ENCODE results near the gene MGAT4A.
A peak's percentile ranks its signal among the peaks of the same experiment; 100 is the strongest.

MGAT4A gene

DNA sequence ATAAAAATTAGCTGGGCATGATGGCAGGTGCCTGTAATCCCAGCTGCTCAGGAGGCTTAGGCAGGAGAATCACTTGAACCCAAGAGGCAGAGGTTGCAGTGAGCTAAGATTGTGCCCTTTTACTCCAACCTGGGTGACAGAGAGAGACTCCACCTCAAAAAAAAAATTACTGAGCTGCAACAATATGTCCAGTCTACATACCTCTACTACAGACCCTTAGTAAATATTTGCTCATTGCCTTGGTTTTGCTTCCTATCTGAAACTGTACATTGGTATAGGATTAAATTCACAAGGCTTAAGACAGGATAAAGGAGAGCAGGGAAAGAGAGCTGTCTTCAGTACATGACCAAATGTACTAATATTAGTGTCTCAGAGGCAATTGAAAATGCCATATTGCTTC, 8.1 kb upstream of the MGAT4A start:
- no peak overlapping the region for H3K4me2 ChIP-seq
- H3K4me1 ChIP-seq = peaks cover 0 to 57% (median 11%) of the 10 kb centered on the region in 10 experiments; a peak in 13 of 20 replicates
- H3K9me3 ChIP-seq (replicated peaks in 1 of 11) = no peaks in the 10 kb centered on the region
- no peak overlapping the region for H3K9ac ChIP-seq
- no peak overlapping the region for H3K27ac ChIP-seq
- H3K4me3 ChIP-seq = no peak overlapping the region
- peaks cover 0 to 8% (median 0%) of the 10 kb centered on the region in 11 experiments; a peak in 2 of 22 replicates for H3K36me3 ChIP-seq
- no peaks in the 10 kb centered on the region for H3K27me3 ChIP-seq
- no peaks in the 10 kb centered on the region for H4K20me1 ChIP-seq
- TF ChIP-seq Cebpa-rat (IDR thresholded peaks at IDR 0.05) = no peak

DNA sequence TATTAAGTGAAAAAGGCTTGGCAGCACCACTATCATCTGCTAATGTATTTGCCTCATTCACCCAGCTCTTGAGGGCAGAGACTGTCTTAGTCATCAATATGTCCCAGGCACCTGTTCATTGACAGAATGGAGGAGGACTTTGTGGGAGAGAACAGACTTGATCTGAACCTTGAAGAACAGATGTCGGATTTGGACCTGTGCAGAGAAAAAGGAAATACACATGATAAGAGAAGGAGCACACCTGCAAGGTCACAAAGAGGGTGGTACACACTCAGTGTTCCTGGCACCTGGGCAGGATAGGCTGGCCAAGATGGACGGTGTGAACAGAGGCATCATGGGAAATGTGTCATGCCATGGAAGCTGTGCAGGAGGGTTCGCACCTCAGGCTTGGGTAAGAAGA, 7.4 kb upstream of the MGAT4A start:
- H3K4me1 ChIP-seq = peaks cover 0 to 57% (median 10%) of the 10 kb centered on the region in 10 experiments; a peak in 11 of 20 replicates
- H3K36me3 ChIP-seq = peaks cover 0 to 8% (median 0%) of the 10 kb centered on the region in 11 experiments; a peak in 2 of 22 replicates
- no peak overlapping the region for H3K4me3 ChIP-seq
- H3K27ac ChIP-seq = no peak overlapping the region
- no peak overlapping the region for H3K4me2 ChIP-seq
- H3K9ac ChIP-seq = no peak overlapping the region
- H3K9me3 ChIP-seq (replicated peaks in 1 of 11) = no peaks in the 10 kb centered on the region
- no peaks in the 10 kb centered on the region for H4K20me1 ChIP-seq
- H3K27me3 ChIP-seq = no peaks in the 10 kb centered on the region
- no peak for TF ChIP-seq Cebpa-rat (IDR thresholded peaks at IDR 0.05)

DNA sequence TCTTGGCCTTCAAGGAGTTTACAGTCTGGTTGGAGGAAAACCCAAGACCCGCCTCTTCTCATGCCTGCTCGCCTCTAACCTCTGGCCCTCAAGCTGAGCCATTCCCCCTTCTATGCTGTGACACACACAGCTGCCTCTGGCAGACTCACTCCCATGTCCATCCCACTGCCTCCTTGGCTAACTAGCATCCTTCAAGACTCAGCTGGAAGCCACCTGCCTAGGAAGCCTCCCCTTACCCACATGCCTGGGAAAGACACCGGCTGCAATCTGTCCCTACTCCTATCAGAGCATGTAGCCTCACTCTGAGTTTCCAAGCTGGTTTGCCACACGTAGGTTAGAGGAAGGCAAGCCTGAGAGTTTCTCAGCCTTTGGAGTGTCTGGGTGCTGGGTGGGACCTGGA, 6.9 kb upstream of the MGAT4A start:
- Histone ChIP-seq H3K27me3 (no peaks in the 10 kb centered on the region), H3K36me3 (peaks cover 0 to 8% (median 0%) of the 10 kb centered on the region in 11 experiments; a peak in 2 of 22 replicates), H3K4me3 (no peak overlapping the region)

GRCh38 chr2:98736464-98736889, 5.5 kb upstream of the MGAT4A start:
- Histone ChIP-seq H3K4me2 (peak overlapping the region in 2 of 11 experiments; percentile 4 to 97; a peak in 2 of 22 replicates), H3K4me1 (peaks cover 7 to 71% (median 20%) of the 10 kb centered on the region in 10 experiments), H3K27ac (no peak overlapping the region), H3K9ac (no peak overlapping the region), H4K20me1 (no peaks in the 10 kb centered on the region), H3K27me3 (peaks cover 0 to 12% (median 0%) of the 10 kb centered on the region in 11 experiments; a peak in 4 of 22 replicates), H3K4me3 (no peak overlapping the region), H3K9me3 (replicated peaks in 1 of 11) (peaks cover 0 to 7% (median 0%) of the 10 kb centered on the region in 11 experiments; a peak in 4 of 22 replicates), H3K36me3 (peaks cover 0 to 12% (median 0%) of the 10 kb centered on the region in 11 experiments; a peak in 2 of 22 replicates)
- TF ChIP-seq Cebpa-rat (IDR thresholded peaks at IDR 0.05) = no peak

More for the DNA sequence above, 6.9 kb upstream of the MGAT4A start:
- Histone ChIP-seq H3K4me1 (peaks cover 0 to 61% (median 10%) of the 10 kb centered on the region in 10 experiments; a peak in 11 of 20 replicates), H3K9ac (no peak overlapping the region), H3K27ac (no peak overlapping the region), H4K20me1 (no peaks in the 10 kb centered on the region), H3K9me3 (replicated peaks in 1 of 11) (peaks cover 0 to 2% (median 0%) of the 10 kb centered on the region in 11 experiments; a peak in 2 of 22 replicates), H3K4me2 (no peak overlapping the region)
- TF ChIP-seq Cebpa-rat (IDR thresholded peaks at IDR 0.05) = no peak

GRCh38 chr2:98734823-98735260, 3.9 kb upstream of the MGAT4A start:
- H4K20me1 ChIP-seq = peaks cover 0 to 4% (median 0%) of the 10 kb centered on the region in 11 experiments; a peak in 6 of 22 replicates
- peak overlapping the region in 2 of 11 experiments; percentile 16 to 57; a peak in 1 of 22 replicates for H3K9ac ChIP-seq
- H3K4me3 ChIP-seq = no peak overlapping the region
- peaks cover 12 to 58% (median 20%) of the 10 kb centered on the region in 10 experiments for H3K4me1 ChIP-seq
- H3K9me3 ChIP-seq (replicated peaks in 1 of 11) = peaks cover 0 to 7% (median 0%) of the 10 kb centered on the region in 11 experiments; a peak in 4 of 22 replicates
- TF ChIP-seq Cebpa-rat (IDR thresholded peaks at IDR 0.05) = no peak
- peaks cover 0 to 20% (median 5%) of the 10 kb centered on the region in 11 experiments; a peak in 8 of 22 replicates for H3K27me3 ChIP-seq
- peak overlapping the region in 2 of 11 experiments; percentile 20 to 23; a peak in 2 of 22 replicates for H3K27ac ChIP-seq
- H3K36me3 ChIP-seq = peaks cover 0 to 12% (median 0%) of the 10 kb centered on the region in 11 experiments; a peak in 2 of 22 replicates
- H3K4me2 ChIP-seq = peak overlapping the region in 5 of 11 experiments; percentile 8 to 97 (median 90); a peak in 10 of 22 replicates

DNA sequence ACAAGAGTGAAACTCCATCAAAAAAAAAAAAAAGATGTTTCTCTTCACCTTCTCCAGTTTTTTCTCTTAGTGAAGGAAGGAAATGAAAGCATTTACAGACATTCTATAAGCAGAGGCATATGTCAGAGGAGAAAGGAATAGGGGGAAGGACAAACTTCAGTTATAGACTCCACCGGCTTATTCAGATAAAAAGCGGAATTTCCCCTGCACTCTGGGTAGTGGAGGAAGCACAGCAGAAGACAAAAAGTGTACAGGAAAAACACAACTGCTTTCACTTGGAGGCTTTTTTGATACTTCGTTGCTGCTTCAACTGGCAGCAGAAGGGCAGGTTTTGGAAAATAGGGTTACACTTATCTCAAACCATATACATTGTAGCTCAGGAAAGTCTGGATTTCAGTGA, 3.2 kb upstream of the MGAT4A start:
- H3K4me1 ChIP-seq = peaks cover 19 to 60% (median 27%) of the 10 kb centered on the region in 10 experiments
- H3K4me2 ChIP-seq = peak overlapping the region in 6 of 11 experiments; percentile 19 to 97 (median 58); a peak in 11 of 22 replicates
- peaks cover 0 to 12% (median 0%) of the 10 kb centered on the region in 11 experiments; a peak in 2 of 22 replicates for H3K36me3 ChIP-seq
- H4K20me1 ChIP-seq = peaks cover 0 to 11% (median 2%) of the 10 kb centered on the region in 11 experiments; a peak in 6 of 22 replicates
- peak overlapping the region in 2 of 11 experiments; percentile 16 to 57; a peak in 2 of 22 replicates for H3K9ac ChIP-seq
- peaks cover 0 to 7% (median 0%) of the 10 kb centered on the region in 11 experiments; a peak in 4 of 22 replicates for H3K9me3 ChIP-seq (replicated peaks in 1 of 11)
- peaks cover 0 to 27% (median 9%) of the 10 kb centered on the region in 11 experiments; a peak in 8 of 22 replicates for H3K27me3 ChIP-seq
- no peak overlapping the region for H3K4me3 ChIP-seq
- peak overlapping the region in 3 of 11 experiments; percentile 20 to 49 (median 23); a peak in 5 of 22 replicates for H3K27ac ChIP-seq
- no peak for TF ChIP-seq Cebpa-rat (IDR thresholded peaks at IDR 0.05)

GRCh38 chr2:98732430-98733051, 1.6 kb upstream of the MGAT4A start:
- Histone ChIP-seq H4K20me1 (peaks cover 0 to 27% (median 8%) of the 10 kb centered on the region in 11 experiments; a peak in 12 of 22 replicates), H3K27me3 (peaks cover 0 to 28% (median 9%) of the 10 kb centered on the region in 11 experiments; a peak in 8 of 22 replicates), H3K27ac (peak overlapping the region in 2 of 11 experiments; percentile 95 to 97; a peak in 4 of 22 replicates), H3K4me1 (peaks cover 31 to 75% (median 41%) of the 10 kb centered on the region in 10 experiments), H3K9me3 (replicated peaks in 1 of 11) (peaks cover 0 to 7% (median 0%) of the 10 kb centered on the region in 11 experiments; a peak in 4 of 22 replicates), H3K4me2 (peak overlapping the region; percentile 84 to 99 (median 96); a peak in 19 of 22 replicates), H3K9ac (peak overlapping the region in 3 of 11 experiments; percentile 94 to 99 (median 98); a peak in 5 of 22 replicates), H3K4me3 (peak overlapping the region in 5 of 10 experiments; percentile 85 to 93 (median 88); a peak in 11 of 20 replicates), H3K36me3 (peaks cover 0 to 7% (median 0%) of the 10 kb centered on the region in 11 experiments; a peak in 1 of 22 replicates)
- no peak for TF ChIP-seq Cebpa-rat (IDR thresholded peaks at IDR 0.05)

GRCh38 chr2:98731894-98732349, 990 bp upstream of the MGAT4A start:
- peak overlapping the region; percentile 84 to 99 (median 96) for H3K4me2 ChIP-seq
- H3K27ac ChIP-seq = peak overlapping the region; percentile 76 to 97 (median 88); a peak in 20 of 22 replicates
- peak overlapping the region; percentile 83 to 99 (median 91) for H3K9ac ChIP-seq
- peaks cover 0 to 28% (median 9%) of the 10 kb centered on the region in 11 experiments; a peak in 8 of 22 replicates for H3K27me3 ChIP-seq
- H3K36me3 ChIP-seq = peaks cover 0 to 4% (median 0%) of the 10 kb centered on the region in 11 experiments; a peak in 1 of 22 replicates
- H3K9me3 ChIP-seq (replicated peaks in 1 of 11) = peaks cover 0 to 7% (median 0%) of the 10 kb centered on the region in 11 experiments; a peak in 4 of 22 replicates
- peaks cover 37 to 75% (median 47%) of the 10 kb centered on the region in 10 experiments for H3K4me1 ChIP-seq
- H4K20me1 ChIP-seq = peaks cover 0 to 34% (median 10%) of the 10 kb centered on the region in 11 experiments; a peak in 12 of 22 replicates
- H3K4me3 ChIP-seq = peak overlapping the region; percentile 63 to 93 (median 84)
- TF ChIP-seq Cebpa-rat (IDR thresholded peaks at IDR 0.05) = no peak
